KMS-11 (cell line): ENCODE results near the gene GSC2.

Source experiments
- H2AFZ ChIP-seq: fragments of 200-600 bp; sonication (generic); 2 replicates; pipeline ENCODE4 v1.6.1; 2016; ENCODE audit warnings: antibody characterized with exemption, mixed run types, low read depth
- H3K27ac ChIP-seq: fragments of 200-600 bp; sonication (generic); 2 replicates; pipeline ENCODE4 v1.6.1; 2016; ENCODE audit warnings: mild to moderate bottlenecking, mixed run types
- H3K27me3 ChIP-seq: fragments of 200-600 bp; sonication (generic); 2 replicates; pipeline ENCODE4 v1.6.1; 2017; ENCODE audit warnings: mild to moderate bottlenecking, low read depth, mixed run types, moderate library complexity; ENCODE audit not compliant: insufficient read depth
- H3K36me3 ChIP-seq: fragments of 200-600 bp; sonication (generic); 2 replicates; pipeline ENCODE4 v1.6.1; 2017; ENCODE audit warnings: mild to moderate bottlenecking, mixed run types; ENCODE audit not compliant: insufficient read depth
- H3K4me1 ChIP-seq: fragments of 200-600 bp; sonication (generic); 2 replicates; pipeline ENCODE4 v1.6.1; 2016; ENCODE audit warnings: mild to moderate bottlenecking, low read depth, mixed run types; ENCODE audit not compliant: poor library complexity, severe bottlenecking
- H3K4me2 ChIP-seq: fragments of 200-600 bp; sonication (generic); 2 replicates; pipeline ENCODE4 v1.7.0; 2016; ENCODE audit warnings: mild to moderate bottlenecking, mixed run types
- H3K4me3 ChIP-seq: fragments of 200-600 bp; sonication (generic); IDR thresholded peaks from 2 replicates; pipeline ENCODE4 v1.6.1; 2017; ENCODE audit warnings: low read depth, low read length, mixed read lengths; ENCODE audit not compliant: insufficient read depth
- H3K79me2 ChIP-seq: fragments of 200-600 bp; sonication (generic); 2 replicates; pipeline ENCODE4 v1.6.1; 2016; ENCODE audit warnings: low read depth, mixed run types; ENCODE audit not compliant: insufficient read depth
- H3K9ac ChIP-seq: fragments of 200-600 bp; sonication (generic); 2 replicates; pipeline ENCODE4 v1.6.1; 2016; ENCODE audit warnings: mild to moderate bottlenecking, mixed run types
- H4K20me1 ChIP-seq: fragments of 200-600 bp; sonication (generic); 2 replicates; pipeline ENCODE4 v1.6.1; 2016; ENCODE audit warnings: mild to moderate bottlenecking, mixed run types; ENCODE audit not compliant: insufficient read depth
- TF ChIP-seq, protein P1 (sequence below): fragments of 200-600 bp; sonication (generic); conservative IDR thresholded peaks from 2 replicates; pipeline ENCODE4 v1.6.1; 2017; ENCODE audit warnings: low read depth, mild to moderate bottlenecking, antibody characterized with exemption, low read length, moderate library complexity, mixed read lengths

The GSC2 gene

DNA sequence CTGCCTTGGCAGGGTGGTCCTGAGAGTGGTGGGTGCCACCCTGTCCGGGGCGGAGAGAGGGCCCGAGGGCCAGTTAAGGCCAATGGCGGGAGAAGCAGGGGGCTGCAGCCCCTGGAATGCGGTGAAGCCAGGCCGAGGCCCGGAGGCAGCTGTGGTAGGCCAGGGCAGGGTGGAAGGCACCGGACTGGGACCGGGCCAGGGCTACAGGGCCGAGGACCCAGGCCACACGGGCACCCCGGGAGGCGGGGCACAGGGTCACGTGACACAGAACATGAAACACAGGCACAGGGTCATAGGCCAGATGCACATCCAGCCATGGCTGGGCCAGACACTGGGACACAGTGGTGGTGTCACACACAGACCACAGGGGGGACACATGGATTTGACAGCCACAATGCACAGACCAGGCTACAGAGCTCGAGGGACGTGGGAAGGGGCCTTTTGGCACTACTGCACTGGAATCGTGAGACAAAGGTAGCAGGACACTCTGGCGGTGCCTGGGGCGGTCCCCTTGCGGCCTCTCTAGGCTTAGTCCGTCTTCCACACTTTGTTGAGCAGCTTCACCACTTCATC is 25.6 kb upstream of the GSC2 start:
- Histone ChIP-seq H3K4me1 (peaks cover 26% of the 10 kb centered on the region), H3K4me2 (no peak overlapping the region), H3K27ac (no peak overlapping the region), H3K4me3 (no peak overlapping the region), H3K36me3 (no peaks in the 10 kb centered on the region), H3K27me3 (no peaks in the 10 kb centered on the region), H3K9ac (no peak overlapping the region), H4K20me1 (no peaks in the 10 kb centered on the region), H2AFZ (no peak overlapping the region), H3K79me2 (peaks cover 25% of the 10 kb centered on the region)
- TF ChIP-seq, protein P1, sequence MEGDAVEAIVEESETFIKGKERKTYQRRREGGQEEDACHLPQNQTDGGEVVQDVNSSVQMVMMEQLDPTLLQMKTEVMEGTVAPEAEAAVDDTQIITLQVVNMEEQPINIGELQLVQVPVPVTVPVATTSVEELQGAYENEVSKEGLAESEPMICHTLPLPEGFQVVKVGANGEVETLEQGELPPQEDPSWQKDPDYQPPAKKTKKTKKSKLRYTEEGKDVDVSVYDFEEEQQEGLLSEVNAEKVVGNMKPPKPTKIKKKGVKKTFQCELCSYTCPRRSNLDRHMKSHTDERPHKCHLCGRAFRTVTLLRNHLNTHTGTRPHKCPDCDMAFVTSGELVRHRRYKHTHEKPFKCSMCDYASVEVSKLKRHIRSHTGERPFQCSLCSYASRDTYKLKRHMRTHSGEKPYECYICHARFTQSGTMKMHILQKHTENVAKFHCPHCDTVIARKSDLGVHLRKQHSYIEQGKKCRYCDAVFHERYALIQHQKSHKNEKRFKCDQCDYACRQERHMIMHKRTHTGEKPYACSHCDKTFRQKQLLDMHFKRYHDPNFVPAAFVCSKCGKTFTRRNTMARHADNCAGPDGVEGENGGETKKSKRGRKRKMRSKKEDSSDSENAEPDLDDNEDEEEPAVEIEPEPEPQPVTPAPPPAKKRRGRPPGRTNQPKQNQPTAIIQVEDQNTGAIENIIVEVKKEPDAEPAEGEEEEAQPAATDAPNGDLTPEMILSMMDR = no peak

DNA sequence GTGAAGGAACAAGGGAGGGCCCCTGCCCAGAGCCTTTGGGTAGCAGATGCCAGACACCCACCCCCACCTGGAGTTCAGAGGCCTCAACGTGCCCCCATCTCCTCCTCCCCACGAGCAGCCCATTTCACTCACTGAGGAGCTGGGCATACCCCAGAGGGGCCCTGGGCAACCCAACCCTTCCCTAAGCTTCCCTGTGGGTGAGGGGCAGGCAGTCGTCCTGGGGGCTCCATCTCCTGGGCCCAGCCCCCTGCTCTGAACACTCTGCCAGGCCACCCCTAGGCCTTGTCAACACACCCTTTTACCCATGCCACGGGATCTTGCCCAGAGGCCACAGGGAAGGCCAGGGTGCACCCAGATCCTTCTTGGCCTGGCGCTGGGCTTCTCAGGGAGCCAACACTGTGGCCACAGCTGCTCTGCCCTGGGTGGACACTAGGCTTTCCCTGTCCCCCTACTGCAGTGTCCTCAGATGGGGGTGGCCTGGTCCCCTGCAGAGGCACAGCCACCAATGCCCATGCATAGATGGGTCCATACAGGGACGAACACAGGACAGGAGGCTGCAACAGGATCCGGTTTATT is 25.0 kb upstream of the GSC2 start:
- Histone ChIP-seq H4K20me1 (no peaks in the 10 kb centered on the region), H3K79me2 (peaks cover 25% of the 10 kb centered on the region), H2AFZ (no peak overlapping the region), H3K36me3 (no peaks in the 10 kb centered on the region), H3K4me1 (peaks cover 32% of the 10 kb centered on the region), H3K4me2 (no peak overlapping the region), H3K27me3 (no peaks in the 10 kb centered on the region), H3K27ac (no peak overlapping the region), H3K4me3 (no peak overlapping the region), H3K9ac (no peak overlapping the region)
- TF ChIP-seq, protein P1 = no peak

DNA sequence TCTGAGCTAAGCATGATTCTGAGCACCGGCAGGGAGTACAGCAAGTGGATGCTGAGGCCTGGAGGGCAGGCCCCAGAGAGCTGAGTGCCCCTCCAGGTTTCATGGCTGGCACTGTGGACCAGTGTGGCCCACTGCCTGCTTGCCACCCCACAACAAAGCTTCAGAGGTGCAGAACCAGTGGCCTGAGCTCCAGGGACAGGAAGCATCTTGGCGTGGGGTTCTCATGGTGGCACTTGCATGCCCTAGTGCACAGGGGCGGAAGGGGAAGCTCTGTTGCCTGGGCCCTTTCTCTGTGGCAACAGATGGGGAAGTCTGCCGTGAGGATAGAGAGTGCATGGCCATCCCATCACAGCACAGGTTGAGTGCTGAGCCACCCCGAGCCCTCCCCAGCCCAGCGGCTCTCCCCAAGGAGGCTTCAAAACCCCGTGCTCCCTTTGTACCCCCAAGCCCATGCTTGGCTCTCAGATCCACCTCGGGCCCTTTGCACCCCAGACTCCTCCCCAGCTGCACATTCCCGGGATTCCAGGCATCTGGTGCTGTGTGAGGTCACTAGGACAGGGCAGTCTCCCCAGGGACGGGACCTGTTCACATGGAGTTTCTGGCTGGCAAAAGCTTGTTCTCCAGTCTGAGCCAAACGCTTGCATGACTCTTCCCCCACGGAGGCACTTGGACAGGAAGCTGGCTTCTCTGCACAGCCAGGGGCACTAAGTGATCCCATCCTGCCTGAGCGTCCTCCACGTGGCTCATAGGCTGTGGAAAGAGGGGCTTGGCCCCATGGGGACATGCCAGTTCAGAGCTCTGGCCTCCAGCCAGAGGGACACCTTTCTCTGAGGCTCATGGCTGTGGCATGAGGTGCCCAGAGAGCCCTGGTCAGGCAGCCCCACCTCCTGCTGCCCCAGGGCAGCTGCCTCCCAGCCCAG is 24.3 kb upstream of the GSC2 start:
- Histone ChIP-seq H3K79me2 (peaks cover 25% of the 10 kb centered on the region), H4K20me1 (no peaks in the 10 kb centered on the region), H3K27ac (no peak overlapping the region), H3K36me3 (no peaks in the 10 kb centered on the region), H3K27me3 (no peaks in the 10 kb centered on the region; the same call in 1 of the 2 replicates), H3K4me2 (no peak overlapping the region), H3K4me3 (no peak overlapping the region), H2AFZ (no peak overlapping the region), H3K9ac (no peak overlapping the region), H3K4me1 (peaks cover 28% of the 10 kb centered on the region)
- TF ChIP-seq, protein P1 = no peak

DNA sequence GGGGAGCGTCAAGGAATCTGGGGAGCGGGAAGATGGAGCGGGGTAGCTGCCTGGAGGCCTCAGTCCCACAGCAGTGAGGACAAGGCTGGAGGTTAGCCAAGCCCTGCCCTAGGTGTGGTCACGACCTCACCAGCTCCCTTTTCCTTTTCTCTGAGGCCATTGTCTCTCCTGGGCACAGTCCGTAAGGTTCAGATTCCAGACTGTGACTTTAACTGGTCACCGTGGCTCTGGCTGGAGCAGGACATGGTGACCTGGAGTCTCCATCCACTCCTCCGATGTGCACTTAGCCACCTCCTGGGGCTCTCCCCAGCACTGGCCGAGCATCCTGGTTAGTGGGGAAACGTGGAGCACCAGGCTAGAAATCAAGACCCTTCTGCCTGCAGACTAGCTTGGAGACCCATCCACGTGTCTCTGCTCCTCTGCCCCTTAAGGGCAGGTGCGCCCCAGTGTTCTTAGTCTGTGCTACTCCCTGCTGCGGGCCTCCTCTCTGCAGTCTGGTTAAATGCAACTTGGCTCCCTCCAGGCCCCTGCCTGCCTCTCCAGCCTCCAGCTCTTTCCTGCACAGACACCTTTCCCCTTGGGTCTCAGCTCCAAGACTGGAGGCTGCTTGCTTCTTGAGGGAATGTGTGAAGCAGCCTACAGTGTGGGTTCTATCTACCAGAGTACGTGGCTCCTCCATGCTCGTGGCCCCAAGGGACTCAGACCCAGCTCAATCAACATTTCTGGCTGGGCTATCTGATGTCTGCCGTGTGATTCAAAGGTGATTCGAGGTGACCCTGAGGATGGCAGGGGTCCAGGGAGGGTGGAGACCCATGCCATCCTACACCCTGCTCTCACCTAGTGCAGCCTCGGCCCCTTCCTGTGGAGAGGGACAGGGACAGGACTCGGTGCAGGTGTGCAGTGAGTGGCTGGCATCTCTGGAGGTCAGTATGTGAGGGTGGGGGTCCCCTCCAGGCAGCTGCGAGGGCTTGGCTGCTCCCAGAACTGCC is 23.2 kb upstream of the GSC2 start:
- peaks cover 25% of the 10 kb centered on the region for H3K4me1 ChIP-seq
- no peaks in the 10 kb centered on the region; the same call in 1 of the 2 replicates for H3K27me3 ChIP-seq
- TF ChIP-seq, protein P1 = no peak
- H2AFZ ChIP-seq = no peak overlapping the region
- peak overlapping the region; percentile 72; the same call in 1 of the 2 replicates for H3K4me2 ChIP-seq
- H3K4me3 ChIP-seq = no peak overlapping the region
- H3K27ac ChIP-seq = no peak overlapping the region
- H3K79me2 ChIP-seq = peaks cover 25% of the 10 kb centered on the region
- no peaks in the 10 kb centered on the region for H4K20me1 ChIP-seq
- no peaks in the 10 kb centered on the region for H3K36me3 ChIP-seq
- H3K9ac ChIP-seq = no peak overlapping the region; the same call in 1 of the 2 replicates
